GM12878 (cell line): ENCODE results near the gene ANO10. TPM values are rescaled to one million over a fixed set of nuclear protein-coding genes. Genes with fewer than 3 reads are reported as not detected.
A peak's percentile ranks its signal among the peaks of the same experiment; 100 is the strongest.

ENCODE experiments used
- ATAC-seq: fragments of 200-7000 bp; cut with Tn5 transposase; 3 replicates; pipeline ENCODE4 v1.9.1; 2020; ENCODE audit warnings: mild to moderate bottlenecking, moderate library complexity
- BruUV-seq: library from RNA; stranded (reverse); fragments of 400-500 nt; replicated peaks from 2 replicates; lab custom pipeline; 2021; lab: Mats Ljungman, UMichigan
- CTCF ChIA-PET: fragments of 300-600 bp; sonication (Branson Sonifier 250); formaldehyde crosslinking; extraction: SDS; loops from one replicate; lab custom pipeline; 2021; ENCODE audit warnings: inconsistent platforms; lab: Yijun Ruan, JAX
- POLR2A ChIA-PET: fragments of 350-600 bp; formaldehyde crosslinking; extraction: SDS; loops from one replicate; lab custom pipeline; 2021; ENCODE audit warnings: inconsistent platforms; lab: Charles Lee
- RAD21 ChIA-PET: fragments of 300-600 bp; sonication (Branson Sonifier 250); formaldehyde crosslinking; loops from one replicate; lab custom pipeline; 2023; ENCODE audit warnings: antibody characterized with exemption; ENCODE audit not compliant: unreplicated experiment; lab: Charles Lee
- SMC1A ChIA-PET: fragments of 300-600 bp; sonication (Branson Sonifier 250); formaldehyde crosslinking; loops from one replicate; lab custom pipeline; 2023; ENCODE audit not compliant: unreplicated experiment, uncharacterized antibody; lab: Charles Lee
- DNase-seq: peaks from one replicate; pipeline ENCODE4 v3.0.0-alpha.2; 2011; ENCODE audit warnings: low read depth, low spot score
- FAIRE-seq: peaks from 3 replicates; lab custom pipeline; 2011; peaks lifted over from hg19 to GRCh38; lab: Jason Lieb, UNC
- H2AFZ ChIP-seq: 2 replicates; pipeline ENCODE4 v1.6.0; 2011; ENCODE audit warnings: low read depth, low read length, control low read depth; ENCODE audit not compliant: control insufficient read depth
- H3K27ac ChIP-seq: 2 replicates; pipeline ENCODE4 v1.5.1; 2011; ENCODE audit warnings: control low read depth; ENCODE audit not compliant: control insufficient read depth, insufficient read depth
- H3K27me3 ChIP-seq, 2 experiments: replicated peaks in 1 of 2; 2 replicates each; pipeline versions ENCODE4 v1.6.0 to v1.6.1; 2011; ENCODE audit warnings: low read length in 1 of 2; ENCODE audit not compliant: control insufficient read depth in 2 of 2, insufficient read depth in 2 of 2
- H3K36me3 ChIP-seq, 2 experiments: 2 replicates each; pipeline ENCODE4 v1.5.1; 2011; ENCODE audit warnings: low read length in 1 of 2; ENCODE audit not compliant: control insufficient read depth in 2 of 2, insufficient read depth in 2 of 2
- H3K4me1 ChIP-seq: 2 replicates; pipeline ENCODE4 v1.6.1; 2011; ENCODE audit warnings: mild to moderate bottlenecking, low read length, moderate library complexity, mixed read lengths; ENCODE audit not compliant: control insufficient read depth, insufficient read depth
- H3K4me2 ChIP-seq: 2 replicates; pipeline ENCODE4 v1.6.0; 2011; ENCODE audit warnings: control low read depth; ENCODE audit not compliant: control insufficient read depth, insufficient read depth
- H3K4me3 ChIP-seq: fragments of 200-600 bp; sonication (generic); 2 replicates; pipeline ENCODE4 v1.5.1; 2016
- H3K79me2 ChIP-seq: 2 replicates; pipeline ENCODE4 v1.6.0; 2011; ENCODE audit warnings: low read length; ENCODE audit not compliant: control insufficient read depth, insufficient read depth
- H3K9ac ChIP-seq: 2 replicates; pipeline ENCODE4 v1.8.0; 2011; ENCODE audit warnings: low read length, control low read depth, mixed read lengths; ENCODE audit not compliant: control insufficient read depth, insufficient read depth
- H3K9me3 ChIP-seq: replicated peaks from 3 replicates; pipeline ENCODE4 v1.5.1; 2011; ENCODE audit warnings: mild to moderate bottlenecking, low read length; ENCODE audit not compliant: control insufficient read depth, insufficient read depth
- H4K20me1 ChIP-seq: 2 replicates; pipeline ENCODE4 v1.6.0; 2011; ENCODE audit not compliant: control insufficient read depth, insufficient read depth
- ASH2L ChIP-seq: fragments of 300-600, 200-600 bp; sonication (generic); IDR thresholded peaks from 2 replicates; pipeline ENCODE4 v1.6.1; 2017; ENCODE audit warnings: low read depth, mild to moderate bottlenecking, borderline replicate concordance
- CEBPB ChIP-seq, 2 experiments: fragments of 150-350 bp in 1 of 2; IDR thresholded peaks; 2 replicates each; pipeline ENCODE4 v1.6.1; 2012 to 2014; ENCODE audit warnings: low read depth in 2 of 2, low read length in 2 of 2, borderline replicate concordance in 1 of 2, inconsistent platforms in 1 of 2
- CREM ChIP-seq: IDR thresholded peaks from 2 replicates; pipeline ENCODE4 v1.6.1; 2014; ENCODE audit warnings: antibody characterized with exemption, low read depth
- ESRRA ChIP-seq: IDR thresholded peaks from 2 replicates; pipeline ENCODE4 v1.6.1; 2012; ENCODE audit warnings: mild to moderate bottlenecking, low read length, improper control_type of control experiment
- ETV6 ChIP-seq, 2 experiments: fragments of 450-650 bp in 1 of 2; IDR thresholded peaks in 1 of 2; conservative IDR thresholded peaks in 1 of 2; 2 replicates each; pipeline ENCODE4 v1.6.1; 2014; ENCODE audit warnings: antibody characterized with exemption in 1 of 2, borderline replicate concordance in 1 of 2, low read depth in 1 of 2, mild to moderate bottlenecking in 1 of 2, moderate library complexity in 1 of 2
- MEF2A ChIP-seq: IDR thresholded peaks from 2 replicates; pipeline ENCODE4 v1.6.1; 2011; ENCODE audit warnings: low read depth, mild to moderate bottlenecking, low read length, moderate library complexity; ENCODE audit not compliant: insufficient read depth
- MXI1 ChIP-seq: fragments of 150-350 bp; IDR thresholded peaks from 2 replicates; pipeline ENCODE4 v1.6.1; 2011; ENCODE audit warnings: low read depth, mild to moderate bottlenecking, inconsistent platforms, low read length, improper control_type of control experiment
- NR2C1 ChIP-seq: fragments of 450-650 bp; IDR thresholded peaks from 2 replicates; pipeline ENCODE4 v1.6.1; 2017; ENCODE audit warnings: antibody characterized with exemption, mild to moderate bottlenecking, moderate library complexity
- NR2C2 ChIP-seq: IDR thresholded peaks from 2 replicates; pipeline ENCODE4 v1.6.1; 2011; ENCODE audit warnings: borderline replicate concordance, low read depth; ENCODE audit not compliant: control insufficient read depth, insufficient read length
- RAD21 ChIP-seq: IDR thresholded peaks from 2 replicates; pipeline ENCODE4 v1.6.1; 2011; ENCODE audit warnings: mild to moderate bottlenecking, low read depth, low read length, moderate library complexity; ENCODE audit not compliant: insufficient read depth
- RCOR1 ChIP-seq: conservative IDR thresholded peaks from 2 replicates; pipeline ENCODE4 v1.6.1; 2012; ENCODE audit warnings: low read depth, low read length, improper control_type of control experiment
- RFX5 ChIP-seq: IDR thresholded peaks from 2 replicates; pipeline ENCODE4 v1.6.1; 2011; ENCODE audit warnings: low read depth, low read length, improper control_type of control experiment
- SKIL ChIP-seq: fragments of 450-650 bp; IDR thresholded peaks from 2 replicates; pipeline ENCODE4 v1.6.1; 2017; ENCODE audit warnings: mild to moderate bottlenecking, low read depth, inconsistent platforms; ENCODE audit not compliant: poor library complexity, severe bottlenecking
- YY1 ChIP-seq: IDR thresholded peaks from 2 replicates; pipeline ENCODE4 v1.6.1; 2011; ENCODE audit warnings: low read depth, mild to moderate bottlenecking, low read length
- ZNF384 ChIP-seq: IDR thresholded peaks from 2 replicates; pipeline ENCODE4 v1.6.1; 2012; ENCODE audit warnings: low read depth, mild to moderate bottlenecking, low read length, improper control_type of control experiment, borderline replicate concordance
- WGBS: methylation state at CpG from one replicate; pipeline ENCODE4 v1.1.6; 2016; ENCODE audit warnings: low lambda C conversion rate; ENCODE audit not compliant: insufficient replicate concordance, insufficient coverage; ENCODE audit errors: missing lambda C conversion rate; 5-methylcytosine and 5-hydroxymethylcytosine counted together
- in situ Hi-C: fragments of 300-500 bp; cut with MboI; formaldehyde crosslinking; loops from 9 replicates; pipeline ENCODE4 v1.14.3; 2018; ENCODE audit warnings: mixed read lengths
- intact Hi-C: fragments of 100-400 bp; cut with micrococcal nuclease; formaldehyde crosslinking; loops from one replicate; pipeline ENCODE4 v1.14.2; 2022; ENCODE audit not compliant: unreplicated experiment
- polyA plus RNA-seq, 11 experiments: library from polyadenylated mRNA; depleted of rRNA in 4 of 11; unstranded in 6 of 11; stranded (reverse) in 5 of 11; fragments of >200 nt; fragmentation: Nextera tagmentation in 4 of 11; fragmentation: Illumina TruSeq in 1 of 11; extraction: Ambion mirVana in 4 of 11; extraction: Trizol in 1 of 11; gene quantifications; 1 replicate in 1 of 11; 2 replicates in 10 of 11; pipeline versions ENCODE4 v1.2.1 to v1.2.3, GENCODE V29; 2011 to 2016; ENCODE audit warnings: inconsistent platforms in 2 of 11, missing spikeins in 2 of 11, low read depth in 1 of 11
- total RNA-seq, 4 experiments: library from RNA; depleted of rRNA in 3 of 4; stranded (reverse); fragments of >200 nt in 3 of 4; fragmentation: Illumina TruSeq in 1 of 4; extraction: Trizol in 1 of 4; gene quantifications; 2 replicates each; pipeline versions ENCODE4 v1.2.1 to v1.2.3, GENCODE V29; 2013 to 2021

ANO10 gene
- total and polyA plus RNA-seq, 10 of the 15 experiments (the other 5 are each of a cell fraction or from before 2014, with no cell fraction given), result 0.29 to 21.9 (median 1.6) TPM

- in situ Hi-C loops, result no loop called here
- no TSS peak for BruUV-seq
- ChIA-PET RAD21 (no interaction called here), SMC1A (no interaction called here), POLR2A (no interaction called here), CTCF (no interaction called here)
- Histone ChIP-seq H3K4me2 (no peak overlapping the region), H3K27me3 (no peaks in the 10 kb centered on the region), H2AFZ (no peak overlapping the region), H3K79me2 (no peaks in the 10 kb centered on the region), H4K20me1 (no peaks in the 10 kb centered on the region), H3K27ac (no peak overlapping the region), H3K4me1 (no peaks in the 10 kb centered on the region), H3K9me3 (no peaks in the 10 kb centered on the region), H3K9ac (no peak overlapping the region), H3K36me3 (no peaks in the 10 kb centered on the region), H3K4me3 (no peak overlapping the region)
- DNase-seq, result no peak
- 75% methylated on average over 4 of the region's 4 CpGs for WGBS
- TF ChIP-seq CREM (no peak), ASH2L (no peak), NR2C2 (no peak), ESRRA (no peak), NR2C1 (no peak), YY1 (no peak), ETV6 (conservative IDR thresholded peaks at IDR 0.05 in 1 of 2, IDR thresholded peaks at IDR 0.05 in 1 of 2; ENCODE audit: borderline replicate concordance in 1 of 2, low read depth in 1 of 2) (no peak)
- intact Hi-C loops, result no loop called here
- ATAC-seq, result no peak
- no peak for FAIRE-seq
Measured at GRCh38 chr3:43406643-43407023, 215.2 kb downstream of the ANO10 start.

GRCh38 chr3:43405888-43406642 lies 215.7 kb downstream of the ANO10 start:
- H3K27ac ChIP-seq, result no peak overlapping the region
- BruUV-seq, result no TSS peak
- H3K9me3 ChIP-seq, result no peaks in the 10 kb centered on the region
- ChIA-PET CTCF (no interaction called here), SMC1A (no interaction called here), RAD21 (no interaction called here), POLR2A (no interaction called here)
- no peaks in the 10 kb centered on the region for H3K79me2 ChIP-seq
- no peak for DNase-seq
- peak overlapping the region; percentile 8; the same call in 1 of the 2 replicates for H2AFZ ChIP-seq
- no peak for ATAC-seq
- WGBS, result 55% methylated on average over 11 of the region's 11 CpGs
- no peak for FAIRE-seq
- H3K27me3 ChIP-seq, result no peaks in the 10 kb centered on the region
- no peaks in the 10 kb centered on the region for H4K20me1 ChIP-seq
- no peak overlapping the region for H3K9ac ChIP-seq
- no peak overlapping the region for H3K4me2 ChIP-seq
- in situ Hi-C loops (no loop called here), intact Hi-C loops (no loop called here)
- no peaks in the 10 kb centered on the region for H3K4me1 ChIP-seq
- no peaks in the 10 kb centered on the region for H3K36me3 ChIP-seq
- no peak overlapping the region for H3K4me3 ChIP-seq
- TF ChIP-seq CEBPB (IDR thresholded peaks at IDR 0.05; ENCODE audit: borderline replicate concordance in 1 of 2, low read depth in 2 of 2, low read length in 2 of 2), result no peak
- TF ChIP-seq RAD21, result no peak
- no peak for TF ChIP-seq RFX5
- no peak for TF ChIP-seq MXI1
- no peak for TF ChIP-seq ETV6 (conservative IDR thresholded peaks at IDR 0.05 in 1 of 2, IDR thresholded peaks at IDR 0.05 in 1 of 2; ENCODE audit: borderline replicate concordance in 1 of 2, low read depth in 1 of 2)
- no peak for TF ChIP-seq ZNF384
- no peak for TF ChIP-seq SKIL
- TF ChIP-seq RCOR1, result no peak
- no peak for TF ChIP-seq MEF2A
